CD14-positive monocyte (primary cell): Measurements from ENCODE around the gene SSTR1. TPM values are rescaled to one million over a fixed set of nuclear protein-coding genes. Genes with fewer than 3 reads are reported as not detected.

Source experiments
- DNase-seq, 3 donors: peaks; one replicate each; pipeline ENCODE4 v3.0.0-alpha.2; 2011 to 2022
- H2AFZ ChIP-seq: 2 replicates; pipeline ENCODE4 v1.6.0; 2012; ENCODE audit warnings: mild to moderate bottlenecking, low read depth, low read length, inconsistent platforms; ENCODE audit not compliant: insufficient read depth, poor library complexity, severe bottlenecking
- H3K27ac ChIP-seq, 2 donors: 1 replicate in 1 of 2; 2 replicates in 1 of 2; pipeline ENCODE4 v1.5.1; 2012 to 2013; ENCODE audit warnings: low read length in 2 of 2, control low read depth in 1 of 2, inconsistent platforms in 1 of 2, low read depth in 1 of 2, mild to moderate bottlenecking in 1 of 2
- H3K27me3 ChIP-seq, 2 donors: one replicate each; pipeline versions ENCODE4 v1.6.0 to v1.6.1; 2011 to 2013; ENCODE audit warnings: low read length in 2 of 2; ENCODE audit not compliant: control insufficient read depth in 2 of 2, insufficient read depth in 2 of 2
- H3K36me3 ChIP-seq, 2 donors: replicated peaks in 1 of 2; 1 replicate in 1 of 2; 2 replicates in 1 of 2; pipeline versions ENCODE4 v1.5.1 to v1.6.1; 2012 to 2013; ENCODE audit warnings: low read length in 2 of 2, control low read depth in 1 of 2, inconsistent platforms in 1 of 2, mild to moderate bottlenecking in 1 of 2; ENCODE audit not compliant: insufficient read depth in 2 of 2, control insufficient read depth in 1 of 2
- H3K4me1 ChIP-seq, 2 donors: 1 replicate in 1 of 2; 2 replicates in 1 of 2; pipeline versions ENCODE4 v1.5.1 to v1.6.1; 2012 to 2013; ENCODE audit warnings: low read length in 2 of 2, control low read depth in 1 of 2, inconsistent platforms in 1 of 2, mild to moderate bottlenecking in 1 of 2, moderate library complexity in 1 of 2; ENCODE audit not compliant: insufficient read depth in 2 of 2, control insufficient read depth in 1 of 2
- H3K4me2 ChIP-seq: replicated peaks from 2 replicates; pipeline ENCODE3; 2012; ENCODE audit warnings: low read length, moderate library complexity, mild to moderate bottlenecking; ENCODE audit not compliant: poor library complexity, severe bottlenecking; ENCODE audit errors: extremely low read depth
- H3K4me3 ChIP-seq, 3 experiments: fragments of 200-600 bp in 1 of 3; sonication (generic) in 1 of 3; replicated peaks in 1 of 3; 1 replicate in 2 of 3; 2 replicates in 1 of 3; pipeline ENCODE4 v1.5.1; 2011 to 2013; ENCODE audit warnings: low read length in 3 of 3, mild to moderate bottlenecking in 3 of 3, control low read depth in 2 of 3, low read depth in 2 of 3, inconsistent platforms in 1 of 3, moderate library complexity in 1 of 3
- H3K79me2 ChIP-seq: 2 replicates; pipeline ENCODE4 v1.6.0; 2012; ENCODE audit warnings: mild to moderate bottlenecking, control low read depth, inconsistent platforms, low read length, moderate library complexity; ENCODE audit not compliant: insufficient read depth
- H3K9ac ChIP-seq: 2 replicates; pipeline ENCODE4 v1.6.0; 2017; ENCODE audit warnings: low read length, mild to moderate bottlenecking; ENCODE audit not compliant: insufficient read depth, poor library complexity, severe bottlenecking
- H3K9me3 ChIP-seq, 2 donors: replicated peaks in 1 of 2; 1 replicate in 1 of 2; 2 replicates in 1 of 2; pipeline versions ENCODE4 v1.5.1 to v1.6.1; 2012 to 2013; ENCODE audit warnings: low read length in 2 of 2, control low read depth in 1 of 2; ENCODE audit not compliant: control insufficient read depth in 1 of 2, insufficient read depth in 1 of 2
- H4K20me1 ChIP-seq: 2 replicates; pipeline ENCODE4 v1.6.0; 2012; ENCODE audit warnings: mild to moderate bottlenecking, low read length, control low read depth, moderate library complexity; ENCODE audit not compliant: insufficient read depth
- H3K27ac Mint-ChIP-seq, 7 donors: one replicate each; pipeline ENCODE4 v1.8.0; 2020; ENCODE audit warnings: mild to moderate bottlenecking in 7 of 7, mixed read lengths in 7 of 7, moderate library complexity in 6 of 7, inconsistent platforms in 2 of 7
- H3K27me3 Mint-ChIP-seq, 3 donors: one replicate each; pipeline ENCODE4 v1.8.0; 2021 to 2022; ENCODE audit warnings: low read depth in 3 of 3, mild to moderate bottlenecking in 3 of 3, mixed read lengths in 3 of 3, moderate library complexity in 3 of 3, inconsistent platforms in 1 of 3
- H3K36me3 Mint-ChIP-seq, 2 donors: one replicate each; pipeline ENCODE4 v1.8.0; 2020; ENCODE audit warnings: mixed read lengths in 2 of 2, inconsistent platforms in 1 of 2, mild to moderate bottlenecking in 1 of 2
- H3K4me1 Mint-ChIP-seq: one replicate; pipeline ENCODE4 v1.8.0; 2020; ENCODE audit warnings: mild to moderate bottlenecking, mixed read lengths
- H3K4me3 Mint-ChIP-seq, 2 donors: one replicate each; pipeline ENCODE4 v1.8.0; 2020; ENCODE audit warnings: mild to moderate bottlenecking in 2 of 2, mixed read lengths in 2 of 2, moderate library complexity in 1 of 2
- H3K9me3 Mint-ChIP-seq, 7 donors: one replicate each; pipeline ENCODE4 v1.8.0; 2020 to 2022; ENCODE audit warnings: mixed read lengths in 7 of 7, mild to moderate bottlenecking in 6 of 7, moderate library complexity in 6 of 7, inconsistent platforms in 2 of 7
- CTCF ChIP-seq: fragments of 200-600 bp; IDR thresholded peaks from one replicate; pipeline ENCODE4 v1.8.0; 2022; ENCODE audit warnings: antibody characterized with exemption, mild to moderate bottlenecking
- WGBS: methylation state at CpG from one replicate; pipeline ENCODE4 v1.1.5; 2013; ENCODE audit warnings: missing lambda C conversion rate; ENCODE audit not compliant: insufficient coverage; 5-methylcytosine and 5-hydroxymethylcytosine counted together
- intact Hi-C, 2 donors: fragments of 100-400 bp; cut with micrococcal nuclease; formaldehyde crosslinking; loops; one replicate each; pipeline versions ENCODE4 v1.15.0 to v1.15.1; 2023
- polyA plus RNA-seq, 3 donors: library from polyadenylated mRNA; depleted of rRNA in 1 of 3; unstranded in 2 of 3; stranded (reverse) in 1 of 3; fragments of 300-500 nt in 2 of 3; fragments of >200 nt in 1 of 3; fragmentation: Illumina TruSeq in 2 of 3; gene quantifications; 1 replicate in 2 of 3; 2 replicates in 1 of 3; pipeline ENCODE4 v1.2.3, GENCODE V29; 2012 to 2021

The SSTR1 gene
- polyA plus RNA-seq, 3 donors: not detected

- Mint-ChIP-seq H3K36me3 (no peaks in the 10 kb centered on the region), H3K27me3 (peaks cover 7 to 16% (median 14%) of the 10 kb centered on the region in 3 donors), H3K27ac (no peak overlapping the region), H3K9me3 (peaks cover 0 to 2% (median under 1%) of the 10 kb centered on the region in 7 donors), H3K4me3 (no peak overlapping the region), H3K4me1 (no peaks in the 10 kb centered on the region)
- intact Hi-C loops: no loop called here
- Histone ChIP-seq H3K4me3 (no peak overlapping the region), H3K4me2 (no peak overlapping the region), H4K20me1 (no peaks in the 10 kb centered on the region), H3K27me3 (peaks cover 0 to 4% of the 10 kb centered on the region in 2 donors), H2AFZ (no peak overlapping the region), H3K79me2 (no peaks in the 10 kb centered on the region), H3K4me1 (no peaks in the 10 kb centered on the region), H3K27ac (no peak overlapping the region), H3K9me3 (no peaks in the 10 kb centered on the region), H3K9ac (no peak overlapping the region), H3K36me3 (no peaks in the 10 kb centered on the region)
- DNase-seq: no peak
- TF ChIP-seq CTCF: no peak
- no CpG with 5 or more reads among the region's 2 CpGs for WGBS
These were observed 9.8 kb downstream of the SSTR1 start for GRCh38 chr14:38217553-38217952.

- no peaks in the 10 kb centered on the region for H3K4me1 ChIP-seq
- H3K9me3 ChIP-seq: no peaks in the 10 kb centered on the region
- no peak for TF ChIP-seq CTCF
- no peak overlapping the region for H3K27ac ChIP-seq
- H3K36me3 ChIP-seq: no peaks in the 10 kb centered on the region
- H3K4me3 ChIP-seq: no peak overlapping the region
- DNase-seq: no peak
- H3K9ac ChIP-seq: no peak overlapping the region
- peaks cover 0 to 6% (median 3%) of the 10 kb centered on the region in 3 donors for H3K27me3 Mint-ChIP-seq
- H2AFZ ChIP-seq: no peak overlapping the region
- H3K27me3 ChIP-seq: no peaks in the 10 kb centered on the region
- H4K20me1 ChIP-seq: no peaks in the 10 kb centered on the region
- H3K36me3 Mint-ChIP-seq: no peaks in the 10 kb centered on the region
- no peaks in the 10 kb centered on the region for H3K79me2 ChIP-seq
- H3K4me1 Mint-ChIP-seq: no peaks in the 10 kb centered on the region
- H3K9me3 Mint-ChIP-seq: peaks cover 0 to 6% (median 2%) of the 10 kb centered on the region in 7 donors
- intact Hi-C loops: no loop called here
- H3K4me2 ChIP-seq: no peak overlapping the region
- no peak overlapping the region for H3K27ac Mint-ChIP-seq
- WGBS: no CpG with 5 or more reads among the region's 3 CpGs
- no peak overlapping the region for H3K4me3 Mint-ChIP-seq
These were observed 13.4 kb downstream of the SSTR1 start for GRCh38 chr14:38221077-38221476.
